NCI-H1417 (cell line): ENCODE data around the gene ABAT.
A peak's percentile ranks its signal among the peaks of the same experiment; 100 is the strongest.

Experiments used
- DNase-seq, 3 experiments: peaks; one replicate each; lab custom pipeline; 2025; lab: John Stamatoyannopoulos, UW

ABAT gene

GRCh38 chr16:8717892-8718415, 43.5 kb downstream of the ABAT start:
- no peak for DNase-seq

- DNase-seq = peak; percentile 19 to 73 (median 47)
These were observed 44.6 kb downstream of the ABAT start for GRCh38 chr16:8718851-8719680.

- peak; percentile 88 to 96 (median 95) for DNase-seq
These were observed 45.9 kb downstream of the ABAT start for GRCh38 chr16:8720080-8720966.

- DNase-seq = no peak
These were observed 46.5 kb downstream of the ABAT start for GRCh38 chr16:8720967-8721308.

GRCh38 chr16:8721336-8722024, 47.1 kb downstream of the ABAT start:
- DNase-seq = peak; percentile 37 to 67 (median 49)

GRCh38 chr16:8722025-8722348, 47.6 kb downstream of the ABAT start:
- peak in 2 of 3 experiments; percentile 41 to 76 for DNase-seq

GRCh38 chr16:8725513-8726178, 51.2 kb downstream of the ABAT start:
- no peak for DNase-seq

- no peak for DNase-seq
These were observed 52.9 kb downstream of the ABAT start for GRCh38 chr16:8727131-8727806.

GRCh38 chr16:8727857-8728618, 53.6 kb downstream of the ABAT start:
- DNase-seq = no peak

GRCh38 chr16:8729779-8730334, 55.4 kb downstream of the ABAT start:
- DNase-seq = no peak

GRCh38 chr16:8730335-8730915, 56.0 kb downstream of the ABAT start:
- no peak for DNase-seq

GRCh38 chr16:8733849-8734540, 59.6 kb downstream of the ABAT start:
- no peak for DNase-seq

GRCh38 chr16:8735574-8735973, 61.2 kb downstream of the ABAT start:
- no peak for DNase-seq

GRCh38 chr16:8736123-8736668, 61.8 kb downstream of the ABAT start:
- DNase-seq = no peak

- no peak for DNase-seq
These were observed 64.7 kb downstream of the ABAT start for GRCh38 chr16:8739151-8739550.

- no peak for DNase-seq
These were observed 65.7 kb downstream of the ABAT start for GRCh38 chr16:8739989-8740704.

GRCh38 chr16:8740775-8741355, 66.4 kb downstream of the ABAT start:
- DNase-seq = no peak

GRCh38 chr16:8741636-8742035, 67.2 kb downstream of the ABAT start:
- DNase-seq = no peak
